HepG2 (cell line): Measurements from ENCODE around the gene MYO1B. TPM values are rescaled to one million over a fixed set of nuclear protein-coding genes. Genes with fewer than 3 reads are reported as not detected.

Source experiments
- AGO1 ChIP-seq: fragments of 200-400 bp; formaldehyde crosslinking; IDR thresholded peaks from 2 replicates; pipeline ENCODE4 v1.6.1; 2017; ENCODE audit warnings: mild to moderate bottlenecking, low read depth, low read length, moderate library complexity; ENCODE audit not compliant: poor library complexity, severe bottlenecking
- ERF ChIP-seq: IDR thresholded peaks from 2 replicates; pipeline ENCODE4 v1.6.1; 2018; ENCODE audit warnings: missing biosample characterization, missing genetic modification reagents
- ZNF772 ChIP-seq: sonication (generic); formaldehyde crosslinking; IDR thresholded peaks from 2 replicates; pipeline ENCODE4 v1.5.0; 2020; ENCODE audit warnings: mild to moderate bottlenecking, missing genetic modification reagents
- ZNF891 ChIP-seq: sonication (generic); formaldehyde crosslinking; IDR thresholded peaks from 2 replicates; pipeline ENCODE4 v1.5.0; 2020; ENCODE audit warnings: mild to moderate bottlenecking, missing genetic modification reagents
- polyA plus RNA-seq, 8 experiments: library from polyadenylated mRNA; depleted of rRNA in 3 of 8; stranded (reverse) in 7 of 8; unstranded in 1 of 8; fragments of >200 nt; fragmentation: Illumina TruSeq in 4 of 8; extraction: Trizol in 4 of 8; gene quantifications; 2 replicates each; pipeline versions ENCODE4 v1.2.1 to v1.2.3, GENCODE V29; 2011 to 2016; ENCODE audit warnings: low read depth in 4 of 8, missing spikeins in 1 of 8, mixed read lengths in 1 of 8; ENCODE audit not compliant: insufficient read depth in 1 of 8
- total RNA-seq, 5 experiments: library from RNA; depleted of rRNA; stranded (reverse); fragments of >200 nt; fragmentation: Illumina TruSeq; extraction: Trizol; gene quantifications; 2 replicates each; pipeline ENCODE4 v1.2.3, GENCODE V29; 2016; ENCODE audit warnings: low read depth in 1 of 5
- TF ChIP-seq, protein P1 (sequence below): sonication (generic); formaldehyde crosslinking; IDR thresholded peaks from 2 replicates; pipeline ENCODE4 v1.5.0; 2020; ENCODE audit warnings: mild to moderate bottlenecking, missing genetic modification reagents, borderline replicate concordance
- TF ChIP-seq, protein P2 (sequence below): sonication (generic); formaldehyde crosslinking; IDR thresholded peaks from 2 replicates; pipeline ENCODE4 v1.4.0; 2020; ENCODE audit warnings: low read depth, mild to moderate bottlenecking, missing genetic modification reagents
- TF ChIP-seq, protein P3 (sequence below): sonication (generic); formaldehyde crosslinking; IDR thresholded peaks from 2 replicates; pipeline ENCODE4 v1.4.0; 2020; ENCODE audit warnings: missing genetic modification reagents, mild to moderate bottlenecking, borderline replicate concordance
- TF ChIP-seq, protein P4 (sequence below): sonication (generic); formaldehyde crosslinking; IDR thresholded peaks from 2 replicates; pipeline ENCODE4 v1.5.1; 2020; ENCODE audit warnings: mild to moderate bottlenecking, missing genetic modification reagents
- TF ChIP-seq, protein P5 (sequence below), 2 experiments: fragments of 450-650 bp in 1 of 2; sonication (generic) in 1 of 2; formaldehyde crosslinking; IDR thresholded peaks; 2 replicates each; pipeline versions ENCODE4 v1.5.0 to v1.8.0; 2020 to 2022; ENCODE audit warnings: mild to moderate bottlenecking in 1 of 2, missing genetic modification reagents in 1 of 2

Gene MYO1B
- total and polyA plus RNA-seq, 2 of the 13 experiments (the other 11 are each of a cell fraction or from before 2014, with no cell fraction given): 36.9 to 89.8 TPM

DNA sequence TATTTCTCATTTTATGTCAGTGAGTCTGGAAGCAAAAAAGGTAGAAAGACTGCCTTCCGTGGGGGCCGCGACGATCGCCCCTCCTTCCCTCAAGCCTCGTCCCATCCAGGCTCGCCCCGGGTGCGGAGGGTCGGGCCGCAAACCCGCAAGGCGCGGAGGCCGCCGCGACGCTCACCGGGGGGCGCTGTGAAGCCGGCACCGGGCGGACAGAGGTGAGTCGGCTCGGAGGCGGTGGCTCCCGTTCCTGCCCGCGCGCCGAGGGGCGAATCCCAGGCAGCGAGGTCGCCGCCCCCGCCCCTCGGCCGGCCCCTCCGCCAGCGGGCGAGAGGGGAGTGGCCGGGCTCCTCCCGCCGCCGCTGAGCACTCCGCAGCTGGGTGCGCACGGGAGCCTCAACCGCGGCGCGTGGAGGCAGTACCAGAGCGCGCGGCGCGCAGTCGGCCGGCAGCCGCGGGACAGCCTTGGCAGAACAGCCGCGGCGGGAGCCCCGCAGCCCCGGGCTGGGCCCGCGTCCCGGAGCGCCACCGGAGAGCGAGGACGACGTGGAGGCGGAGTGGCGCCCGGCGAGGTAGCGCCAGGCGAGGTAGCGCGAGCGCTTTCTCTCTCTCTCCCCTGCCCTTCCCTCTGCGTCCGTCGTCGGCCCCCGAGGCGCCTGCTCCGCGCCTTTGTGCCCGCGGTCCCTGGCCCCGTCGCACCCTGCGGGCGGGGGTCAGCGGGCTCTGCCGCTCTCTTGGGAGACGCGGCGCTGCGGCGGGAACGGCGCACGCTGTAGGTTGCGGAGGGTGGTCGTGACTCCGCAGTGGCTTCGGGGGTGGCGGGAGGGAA, at the start of gene MYO1B (continued):
- TF ChIP-seq, protein P1, sequence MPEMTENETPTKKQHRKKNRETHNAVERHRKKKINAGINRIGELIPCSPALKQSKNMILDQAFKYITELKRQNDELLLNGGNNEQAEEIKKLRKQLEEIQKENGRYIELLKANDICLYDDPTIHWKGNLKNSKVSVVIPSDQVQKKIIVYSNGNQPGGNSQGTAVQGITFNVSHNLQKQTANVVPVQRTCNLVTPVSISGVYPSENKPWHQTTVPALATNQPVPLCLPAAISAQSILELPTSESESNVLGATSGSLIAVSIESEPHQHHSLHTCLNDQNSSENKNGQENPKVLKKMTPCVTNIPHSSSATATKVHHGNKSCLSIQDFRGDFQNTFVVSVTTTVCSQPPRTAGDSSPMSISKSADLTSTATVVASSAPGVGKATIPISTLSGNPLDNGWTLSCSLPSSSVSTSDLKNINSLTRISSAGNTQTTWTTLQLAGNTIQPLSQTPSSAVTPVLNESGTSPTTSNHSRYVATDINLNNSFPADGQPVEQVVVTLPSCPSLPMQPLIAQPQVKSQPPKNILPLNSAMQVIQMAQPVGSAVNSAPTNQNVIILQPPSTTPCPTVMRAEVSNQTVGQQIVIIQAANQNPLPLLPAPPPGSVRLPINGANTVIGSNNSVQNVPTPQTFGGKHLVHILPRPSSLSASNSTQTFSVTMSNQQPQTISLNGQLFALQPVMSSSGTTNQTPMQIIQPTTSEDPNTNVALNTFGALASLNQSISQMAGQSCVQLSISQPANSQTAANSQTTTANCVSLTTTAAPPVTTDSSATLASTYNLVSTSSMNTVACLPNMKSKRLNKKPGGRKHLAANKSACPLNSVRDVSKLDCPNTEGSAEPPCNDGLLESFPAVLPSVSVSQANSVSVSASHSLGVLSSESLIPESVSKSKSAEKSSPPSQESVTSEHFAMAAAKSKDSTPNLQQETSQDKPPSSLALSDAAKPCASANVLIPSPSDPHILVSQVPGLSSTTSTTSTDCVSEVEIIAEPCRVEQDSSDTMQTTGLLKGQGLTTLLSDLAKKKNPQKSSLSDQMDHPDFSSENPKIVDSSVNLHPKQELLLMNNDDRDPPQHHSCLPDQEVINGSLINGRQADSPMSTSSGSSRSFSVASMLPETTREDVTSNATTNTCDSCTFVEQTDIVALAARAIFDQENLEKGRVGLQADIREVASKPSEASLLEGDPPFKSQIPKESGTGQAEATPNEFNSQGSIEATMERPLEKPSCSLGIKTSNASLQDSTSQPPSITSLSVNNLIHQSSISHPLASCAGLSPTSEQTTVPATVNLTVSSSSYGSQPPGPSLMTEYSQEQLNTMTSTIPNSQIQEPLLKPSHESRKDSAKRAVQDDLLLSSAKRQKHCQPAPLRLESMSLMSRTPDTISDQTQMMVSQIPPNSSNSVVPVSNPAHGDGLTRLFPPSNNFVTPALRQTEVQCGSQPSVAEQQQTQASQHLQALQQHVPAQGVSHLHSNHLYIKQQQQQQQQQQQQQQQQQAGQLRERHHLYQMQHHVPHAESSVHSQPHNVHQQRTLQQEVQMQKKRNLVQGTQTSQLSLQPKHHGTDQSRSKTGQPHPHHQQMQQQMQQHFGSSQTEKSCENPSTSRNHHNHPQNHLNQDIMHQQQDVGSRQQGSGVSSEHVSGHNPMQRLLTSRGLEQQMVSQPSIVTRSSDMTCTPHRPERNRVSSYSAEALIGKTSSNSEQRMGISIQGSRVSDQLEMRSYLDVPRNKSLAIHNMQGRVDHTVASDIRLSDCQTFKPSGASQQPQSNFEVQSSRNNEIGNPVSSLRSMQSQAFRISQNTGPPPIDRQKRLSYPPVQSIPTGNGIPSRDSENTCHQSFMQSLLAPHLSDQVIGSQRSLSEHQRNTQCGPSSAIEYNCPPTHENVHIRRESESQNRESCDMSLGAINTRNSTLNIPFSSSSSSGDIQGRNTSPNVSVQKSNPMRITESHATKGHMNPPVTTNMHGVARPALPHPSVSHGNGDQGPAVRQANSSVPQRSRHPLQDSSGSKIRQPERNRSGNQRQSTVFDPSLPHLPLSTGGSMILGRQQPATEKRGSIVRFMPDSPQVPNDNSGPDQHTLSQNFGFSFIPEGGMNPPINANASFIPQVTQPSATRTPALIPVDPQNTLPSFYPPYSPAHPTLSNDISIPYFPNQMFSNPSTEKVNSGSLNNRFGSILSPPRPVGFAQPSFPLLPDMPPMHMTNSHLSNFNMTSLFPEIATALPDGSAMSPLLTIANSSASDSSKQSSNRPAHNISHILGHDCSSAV (CRISPR knock-in tag): no peak
- TF ChIP-seq, protein P2, sequence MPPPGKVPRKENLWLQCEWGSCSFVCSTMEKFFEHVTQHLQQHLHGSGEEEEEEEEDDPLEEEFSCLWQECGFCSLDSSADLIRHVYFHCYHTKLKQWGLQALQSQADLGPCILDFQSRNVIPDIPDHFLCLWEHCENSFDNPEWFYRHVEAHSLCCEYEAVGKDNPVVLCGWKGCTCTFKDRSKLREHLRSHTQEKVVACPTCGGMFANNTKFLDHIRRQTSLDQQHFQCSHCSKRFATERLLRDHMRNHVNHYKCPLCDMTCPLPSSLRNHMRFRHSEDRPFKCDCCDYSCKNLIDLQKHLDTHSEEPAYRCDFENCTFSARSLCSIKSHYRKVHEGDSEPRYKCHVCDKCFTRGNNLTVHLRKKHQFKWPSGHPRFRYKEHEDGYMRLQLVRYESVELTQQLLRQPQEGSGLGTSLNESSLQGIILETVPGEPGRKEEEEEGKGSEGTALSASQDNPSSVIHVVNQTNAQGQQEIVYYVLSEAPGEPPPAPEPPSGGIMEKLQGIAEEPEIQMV (CRISPR knock-in tag): peak; percentile 73; the same call in 1 of the 2 replicates
- TF ChIP-seq, protein P3, sequence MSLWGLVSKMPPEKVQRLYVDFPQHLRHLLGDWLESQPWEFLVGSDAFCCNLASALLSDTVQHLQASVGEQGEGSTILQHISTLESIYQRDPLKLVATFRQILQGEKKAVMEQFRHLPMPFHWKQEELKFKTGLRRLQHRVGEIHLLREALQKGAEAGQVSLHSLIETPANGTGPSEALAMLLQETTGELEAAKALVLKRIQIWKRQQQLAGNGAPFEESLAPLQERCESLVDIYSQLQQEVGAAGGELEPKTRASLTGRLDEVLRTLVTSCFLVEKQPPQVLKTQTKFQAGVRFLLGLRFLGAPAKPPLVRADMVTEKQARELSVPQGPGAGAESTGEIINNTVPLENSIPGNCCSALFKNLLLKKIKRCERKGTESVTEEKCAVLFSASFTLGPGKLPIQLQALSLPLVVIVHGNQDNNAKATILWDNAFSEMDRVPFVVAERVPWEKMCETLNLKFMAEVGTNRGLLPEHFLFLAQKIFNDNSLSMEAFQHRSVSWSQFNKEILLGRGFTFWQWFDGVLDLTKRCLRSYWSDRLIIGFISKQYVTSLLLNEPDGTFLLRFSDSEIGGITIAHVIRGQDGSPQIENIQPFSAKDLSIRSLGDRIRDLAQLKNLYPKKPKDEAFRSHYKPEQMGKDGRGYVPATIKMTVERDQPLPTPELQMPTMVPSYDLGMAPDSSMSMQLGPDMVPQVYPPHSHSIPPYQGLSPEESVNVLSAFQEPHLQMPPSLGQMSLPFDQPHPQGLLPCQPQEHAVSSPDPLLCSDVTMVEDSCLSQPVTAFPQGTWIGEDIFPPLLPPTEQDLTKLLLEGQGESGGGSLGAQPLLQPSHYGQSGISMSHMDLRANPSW: no peak
- peak; percentile 70; the same call in 1 of the 2 replicates for TF ChIP-seq ERF
- 0 out of 2 replicates have a peak, but pooled peaks have one; percentile 57 for TF ChIP-seq ZNF772
- TF ChIP-seq, protein P4, sequence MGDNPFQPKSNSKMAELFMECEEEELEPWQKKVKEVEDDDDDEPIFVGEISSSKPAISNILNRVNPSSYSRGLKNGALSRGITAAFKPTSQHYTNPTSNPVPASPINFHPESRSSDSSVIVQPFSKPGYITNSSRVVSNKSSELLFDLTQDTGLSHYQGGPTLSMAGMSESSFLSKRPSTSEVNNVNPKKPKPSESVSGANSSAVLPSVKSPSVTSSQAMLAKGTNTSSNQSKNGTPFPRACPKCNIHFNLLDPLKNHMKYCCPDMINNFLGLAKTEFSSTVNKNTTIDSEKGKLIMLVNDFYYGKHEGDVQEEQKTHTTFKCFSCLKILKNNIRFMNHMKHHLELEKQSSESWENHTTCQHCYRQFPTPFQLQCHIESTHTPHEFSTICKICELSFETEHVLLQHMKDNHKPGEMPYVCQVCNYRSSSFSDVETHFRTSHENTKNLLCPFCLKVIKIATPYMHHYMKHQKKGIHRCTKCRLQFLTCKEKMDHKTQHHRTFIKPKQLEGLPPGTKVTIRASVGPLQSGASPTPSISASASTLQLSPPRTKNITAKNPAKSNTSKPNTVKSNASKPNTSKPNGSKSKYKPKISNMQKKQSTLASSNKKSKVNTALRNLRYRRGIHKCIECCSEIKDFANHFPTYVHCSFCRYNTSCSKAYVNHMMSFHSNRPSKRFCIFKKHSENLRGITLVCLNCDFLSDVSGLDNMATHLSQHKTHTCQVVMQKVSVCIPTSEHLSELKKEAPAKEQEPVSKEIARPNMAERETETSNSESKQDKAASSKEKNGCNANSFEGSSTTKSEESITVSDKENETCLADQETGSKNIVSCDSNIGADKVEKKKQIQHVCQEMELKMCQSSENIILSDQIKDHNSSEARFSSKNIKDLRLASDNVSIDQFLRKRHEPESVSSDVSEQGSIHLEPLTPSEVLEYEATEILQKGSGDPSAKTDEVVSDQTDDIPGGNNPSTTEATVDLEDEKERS (CRISPR knock-in tag): no peak; the same call in 1 of the 2 replicates
- no peak for TF ChIP-seq AGO1
- TF ChIP-seq, protein P5, sequence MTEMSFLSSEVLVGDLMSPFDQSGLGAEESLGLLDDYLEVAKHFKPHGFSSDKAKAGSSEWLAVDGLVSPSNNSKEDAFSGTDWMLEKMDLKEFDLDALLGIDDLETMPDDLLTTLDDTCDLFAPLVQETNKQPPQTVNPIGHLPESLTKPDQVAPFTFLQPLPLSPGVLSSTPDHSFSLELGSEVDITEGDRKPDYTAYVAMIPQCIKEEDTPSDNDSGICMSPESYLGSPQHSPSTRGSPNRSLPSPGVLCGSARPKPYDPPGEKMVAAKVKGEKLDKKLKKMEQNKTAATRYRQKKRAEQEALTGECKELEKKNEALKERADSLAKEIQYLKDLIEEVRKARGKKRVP (CRISPR knock-in tag; IDR thresholded peaks at IDR 0.05): peak in 1 of 2 experiments; percentile 16; a peak in 2 of 4 replicates
- TF ChIP-seq ZNF891 (CRISPR knock-in tag): no peak
